HepG2 (cell line): ENCODE data around the gene NHERF2. TPM values are rescaled to one million over a fixed set of nuclear protein-coding genes. Genes with fewer than 3 reads are reported as not detected.

ENCODE experiments used
- ATM ChIP-seq: fragments of 450-650 bp; IDR thresholded peaks from 2 replicates; pipeline ENCODE4 v1.7.1; 2017; ENCODE audit warnings: mild to moderate bottlenecking, borderline replicate concordance
- DBP ChIP-seq: sonication (generic); formaldehyde crosslinking; IDR thresholded peaks from 2 replicates; pipeline ENCODE4 v1.4.0; 2020; ENCODE audit warnings: missing genetic modification reagents; ENCODE audit errors: not compliant biosample characterization
- FOSL1 ChIP-seq: sonication (generic); formaldehyde crosslinking; IDR thresholded peaks from 2 replicates; pipeline ENCODE4 v1.9.0; 2021; ENCODE audit warnings: missing genetic modification reagents, borderline replicate concordance
- HMG20B ChIP-seq: conservative IDR thresholded peaks from 2 replicates; pipeline ENCODE4 v1.6.1; 2016; ENCODE audit warnings: missing genetic modification reagents, missing compliant biosample characterization
- KDM5A ChIP-seq: fragments of 200-600 bp; sonication (generic); IDR thresholded peaks from 2 replicates; pipeline ENCODE4 v1.7.0; 2018; ENCODE audit warnings: antibody characterized with exemption, mild to moderate bottlenecking, low read length, borderline replicate concordance
- MBD4 ChIP-seq: IDR thresholded peaks from 2 replicates; pipeline ENCODE4 v1.6.1; 2012; ENCODE audit warnings: low read length, inconsistent platforms, borderline replicate concordance
- MXI1 ChIP-seq: IDR thresholded peaks from 3 replicates; pipeline ENCODE4 v1.6.1; 2012; ENCODE audit warnings: low read depth, low read length, inconsistent platforms, borderline replicate concordance
- MZF1 ChIP-seq: sonication (generic); formaldehyde crosslinking; IDR thresholded peaks from 2 replicates; pipeline ENCODE4 v1.8.1; 2023; ENCODE audit warnings: mild to moderate bottlenecking, missing genetic modification reagents, borderline replicate concordance
- NFE2L1 ChIP-seq: sonication (generic); formaldehyde crosslinking; IDR thresholded peaks from 2 replicates; pipeline ENCODE4 v1.4.0; 2020; ENCODE audit warnings: missing genetic modification reagents, mild to moderate bottlenecking, borderline replicate concordance
- NKX3-1 ChIP-seq: sonication (generic); formaldehyde crosslinking; IDR thresholded peaks from 2 replicates; pipeline ENCODE4 v1.5.0; 2020; ENCODE audit warnings: missing genetic modification reagents
- PAF1 ChIP-seq: IDR thresholded peaks from 2 replicates; pipeline ENCODE4 v1.6.1; 2016; ENCODE audit warnings: missing genetic modification reagents, missing compliant biosample characterization
- PHF21A ChIP-seq: sonication (generic); formaldehyde crosslinking; IDR thresholded peaks from 2 replicates; pipeline ENCODE4 v1.5.0; 2020; ENCODE audit warnings: mild to moderate bottlenecking, missing genetic modification reagents
- RAD51 ChIP-seq: fragments of 450-650 bp; IDR thresholded peaks from 2 replicates; pipeline ENCODE4 v1.6.1; 2016; ENCODE audit warnings: borderline replicate concordance
- RCOR2 ChIP-seq: IDR thresholded peaks from 2 replicates; pipeline ENCODE4 v1.6.1; 2016; ENCODE audit warnings: missing biosample characterization, missing genetic modification reagents
- U2AF1 ChIP-seq: fragments of 200-400 bp; formaldehyde crosslinking; optimal IDR thresholded peaks from 2 replicates; pipeline ENCODE3; 2017; ENCODE audit warnings: mild to moderate bottlenecking, low read depth, low read length
- ZBTB46 ChIP-seq: sonication (generic); formaldehyde crosslinking; IDR thresholded peaks from 2 replicates; pipeline ENCODE4 v1.4.0; 2020; ENCODE audit warnings: mild to moderate bottlenecking, missing genetic modification reagents, borderline replicate concordance
- ZNF12 ChIP-seq: sonication (generic); formaldehyde crosslinking; IDR thresholded peaks from 2 replicates; pipeline ENCODE4 v1.5.0; 2020; ENCODE audit warnings: missing genetic modification reagents
- ZNF205 ChIP-seq: IDR thresholded peaks from 2 replicates; pipeline ENCODE4 v1.6.1; 2018; ENCODE audit warnings: missing biosample characterization, missing genetic modification reagents
- ZNF280B ChIP-seq: sonication (generic); formaldehyde crosslinking; IDR thresholded peaks from 2 replicates; pipeline ENCODE4 v1.5.0; 2020; ENCODE audit warnings: missing genetic modification reagents, mild to moderate bottlenecking, borderline replicate concordance
- ZNF496 ChIP-seq: sonication (generic); formaldehyde crosslinking; IDR thresholded peaks from 2 replicates; pipeline ENCODE4 v1.8.1; 2023; ENCODE audit warnings: mild to moderate bottlenecking, moderate library complexity, missing genetic modification reagents; ENCODE audit not compliant: insufficient replicate concordance
- ZNF572 ChIP-seq: sonication (generic); formaldehyde crosslinking; IDR thresholded peaks from 2 replicates; pipeline ENCODE4 v1.5.1; 2020; ENCODE audit warnings: mild to moderate bottlenecking, missing genetic modification reagents
- ZNF597 ChIP-seq: sonication (generic); formaldehyde crosslinking; IDR thresholded peaks from 2 replicates; pipeline ENCODE4 v1.5.0; 2020; ENCODE audit warnings: missing genetic modification reagents
- ZNF737 ChIP-seq: sonication (generic); formaldehyde crosslinking; IDR thresholded peaks from 2 replicates; pipeline ENCODE4 v1.5.0; 2020; ENCODE audit warnings: missing genetic modification reagents, mild to moderate bottlenecking, borderline replicate concordance
- ZNF766 ChIP-seq: sonication (generic); formaldehyde crosslinking; IDR thresholded peaks from 2 replicates; pipeline ENCODE4 v1.5.0; 2020; ENCODE audit warnings: missing genetic modification reagents, borderline replicate concordance
- polyA plus RNA-seq, 8 experiments: library from polyadenylated mRNA; depleted of rRNA in 3 of 8; stranded (reverse) in 7 of 8; unstranded in 1 of 8; fragments of >200 nt; fragmentation: Illumina TruSeq in 4 of 8; extraction: Trizol in 4 of 8; gene quantifications; 2 replicates each; pipeline versions ENCODE4 v1.2.1 to v1.2.3, GENCODE V29; 2011 to 2016; ENCODE audit warnings: low read depth in 4 of 8, missing spikeins in 1 of 8, mixed read lengths in 1 of 8; ENCODE audit not compliant: insufficient read depth in 1 of 8
- total RNA-seq, 5 experiments: library from RNA; depleted of rRNA; stranded (reverse); fragments of >200 nt; fragmentation: Illumina TruSeq; extraction: Trizol; gene quantifications; 2 replicates each; pipeline ENCODE4 v1.2.3, GENCODE V29; 2016; ENCODE audit warnings: low read depth in 1 of 5
- TF ChIP-seq, protein P1 (sequence below): sonication (generic); formaldehyde crosslinking; IDR thresholded peaks from 2 replicates; pipeline ENCODE4 v1.5.0; 2020; ENCODE audit warnings: missing genetic modification reagents

NHERF2 gene
- total and polyA plus RNA-seq, 2 of the 13 experiments (the other 11 are each of a cell fraction or from before 2014, with no cell fraction given): 23.7 to 39.3 TPM

DNA sequence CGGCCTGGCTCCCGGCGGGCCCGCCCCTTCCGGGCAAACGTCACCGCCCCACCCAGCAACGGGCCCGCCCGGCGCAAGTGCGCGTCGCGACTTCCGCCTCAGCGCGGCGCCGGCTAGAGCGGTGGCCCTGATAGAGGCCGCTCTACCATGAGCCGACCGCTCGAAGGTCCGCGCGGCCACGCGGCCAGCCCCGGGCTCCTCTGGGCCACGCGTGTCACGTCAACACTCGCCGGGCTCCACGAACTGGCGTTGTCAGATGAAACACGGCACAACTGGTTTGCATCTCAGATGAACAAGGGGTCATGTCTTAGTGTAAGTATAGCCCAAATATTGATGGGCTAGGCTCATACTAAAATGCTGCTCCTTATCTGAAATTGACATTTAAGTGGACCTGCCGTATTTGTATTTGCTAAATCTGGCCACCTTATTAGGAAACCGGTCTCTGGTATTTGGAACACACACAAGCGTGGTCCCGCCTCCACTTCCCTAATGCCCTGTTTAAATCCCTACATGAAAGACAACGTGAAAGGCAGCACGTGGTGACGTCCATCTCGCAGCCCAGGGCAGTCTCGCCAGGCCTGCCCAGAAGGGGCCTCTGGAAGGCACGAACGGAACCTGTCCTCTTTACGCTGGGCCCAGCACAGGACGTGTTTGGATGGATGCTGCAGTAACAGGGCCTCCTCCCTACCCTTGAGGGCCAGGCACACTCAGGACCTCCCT lies 16.8 kb upstream of the NHERF2 start, which contains the start of gene ZNF598 (continued):
- TF ChIP-seq ZNF280B (CRISPR knock-in tag) (peak; percentile 35; the same call in 1 of the 2 replicates), RAD51 (no peak), ZNF12 (CRISPR knock-in tag) (no peak), PHF21A (CRISPR knock-in tag) (peak; percentile 55), MBD4 (no peak), U2AF1 (peak; percentile 89), ZNF766 (no peak; the same call in 1 of the 2 replicates), ZNF737 (no peak), FOSL1 (CRISPR knock-in tag) (no peak), HMG20B (CRISPR knock-in tag) (no peak), ATM (no peak), MZF1 (CRISPR knock-in tag) (no peak), NKX3-1 (no peak), ZBTB46 (CRISPR knock-in tag) (no peak), ZNF572 (CRISPR knock-in tag) (no peak), PAF1 (CRISPR knock-in tag) (no peak), ZNF597 (no peak), MXI1 (peak; percentile 51; the same call in 1 of the 3 replicates), DBP (no peak), ZNF496 (CRISPR knock-in tag) (no peak), RCOR2 (CRISPR knock-in tag) (no peak), NFE2L1 (CRISPR knock-in tag) (no peak), ZNF205 (CRISPR knock-in tag) (peak; percentile 43; the same call in 1 of the 2 replicates), KDM5A (peak; percentile 44; the same call in 1 of the 2 replicates)
- TF ChIP-seq, protein P1, sequence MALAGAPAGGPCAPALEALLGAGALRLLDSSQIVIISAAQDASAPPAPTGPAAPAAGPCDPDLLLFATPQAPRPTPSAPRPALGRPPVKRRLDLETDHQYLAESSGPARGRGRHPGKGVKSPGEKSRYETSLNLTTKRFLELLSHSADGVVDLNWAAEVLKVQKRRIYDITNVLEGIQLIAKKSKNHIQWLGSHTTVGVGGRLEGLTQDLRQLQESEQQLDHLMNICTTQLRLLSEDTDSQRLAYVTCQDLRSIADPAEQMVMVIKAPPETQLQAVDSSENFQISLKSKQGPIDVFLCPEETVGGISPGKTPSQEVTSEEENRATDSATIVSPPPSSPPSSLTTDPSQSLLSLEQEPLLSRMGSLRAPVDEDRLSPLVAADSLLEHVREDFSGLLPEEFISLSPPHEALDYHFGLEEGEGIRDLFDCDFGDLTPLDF (CRISPR knock-in tag): no peak
